CD1c-positive myeloid dendritic cell (primary cell): ENCODE data around the gene NCL.
A peak's percentile ranks its signal among the peaks of the same experiment; 100 is the strongest.
"Not testable (repeated sequence)": the region's sequence is repeated elsewhere in the genome, so short reads cannot be mapped to it uniquely, and the experiment has no call there.

Source experiments
- DNase-seq: peaks from one replicate; pipeline ENCODE4 v3.0.0-alpha.2; 2016; ENCODE audit errors: extremely low spot score

NCL gene

GRCh38 chr2:231467613-231468530 is 3.6 kb upstream of the NCL start:
- no peak for DNase-seq

GRCh38 chr2:231467016-231467545 is 2.8 kb upstream of the NCL start:
- DNase-seq: no peak

GRCh38 chr2:231464576-231465540 is 574 bp upstream of the NCL start:
- DNase-seq: peak; percentile 99

GRCh38 chr2:231462729-231463465 is 1.4 kb downstream of the NCL start:
- DNase-seq: no peak

- DNase-seq: no peak
These were observed 2.7 kb downstream of the NCL start for GRCh38 chr2:231461516-231461971.

GRCh38 chr2:231460841-231461240 is 3.4 kb downstream of the NCL start:
- not testable (repeated sequence) for DNase-seq

GRCh38 chr2:231460073-231460835 is 4.0 kb downstream of the NCL start:
- DNase-seq: no peak

GRCh38 chr2:231458368-231458767 is 5.9 kb downstream of the NCL start:
- DNase-seq: no peak

- no peak for DNase-seq
These were observed 7.2 kb downstream of the NCL start for GRCh38 chr2:231457101-231457500.

- no peak for DNase-seq
These were observed 7.8 kb downstream of the NCL start for GRCh38 chr2:231456295-231457004.

- DNase-seq: no peak
These were observed 8.4 kb downstream of the NCL start for GRCh38 chr2:231455890-231456289.

GRCh38 chr2:231455222-231455621 is 9.1 kb downstream of the NCL start:
- no peak for DNase-seq

- DNase-seq: no peak
These were observed 9.9 kb downstream of the NCL start for GRCh38 chr2:231454361-231454791.

- no peak for DNase-seq
These were observed 11.3 kb downstream of the NCL start for GRCh38 chr2:231452799-231453508.

GRCh38 chr2:231450548-231450989 is 13.7 kb downstream of the NCL start:
- DNase-seq: no peak

- no peak for DNase-seq
These were observed 14.7 kb downstream of the NCL start for GRCh38 chr2:231449503-231450054.

- no peak for DNase-seq
These were observed 27.3 kb downstream of the NCL start for GRCh38 chr2:231436957-231437356.

- DNase-seq: no peak
These were observed 30.3 kb downstream of the NCL start for GRCh38 chr2:231433990-231434389.

GRCh38 chr2:231431606-231432005 is 32.7 kb downstream of the NCL start:
- DNase-seq: no peak
